HCT116 (cell line): ENCODE results near the gene CBFA2T3. TPM values are rescaled to one million over a fixed set of nuclear protein-coding genes. Genes with fewer than 3 reads are reported as not detected.

Experiments used
- ATAC-seq: fragments of 200-7000 bp; cut with Tn5 transposase; 2 replicates; pipeline ENCODE4 v1.9.1; 2020; ENCODE audit warnings: mild to moderate bottlenecking, moderate library complexity
- BruUV-seq: library from RNA; stranded (reverse); fragments of 400-500 nt; replicated peaks from 2 replicates; lab custom pipeline; 2021; lab: Mats Ljungman, UMichigan
- CTCF ChIA-PET: fragments of 300-600 bp; sonication (Branson Sonifier 250); formaldehyde crosslinking; loops from one replicate; lab custom pipeline; 2021; ENCODE audit warnings: antibody characterized with exemption; lab: Charles Lee
- POLR2A ChIA-PET: fragments of 300-600, 350-600 bp; sonication (Branson Sonifier 250); formaldehyde crosslinking; loops from one replicate; lab custom pipeline; 2021; ENCODE audit warnings: antibody characterized with exemption; lab: Charles Lee
- RAD21 ChIA-PET, 2 experiments: fragments of 300-600 bp; sonication (Branson Sonifier 250); formaldehyde crosslinking; loops; one replicate each; lab custom pipeline; 2023; ENCODE audit warnings: low total read pairs in 2 of 2; ENCODE audit not compliant: uncharacterized antibody in 2 of 2, unreplicated experiment in 2 of 2, low non-redundant PET in 1 of 2; lab: Charles Lee
- DNase-seq: peaks from one replicate; pipeline ENCODE4 v3.0.0-alpha.2; 2010; ENCODE audit warnings: low read depth, low spot score
- H2AFZ ChIP-seq: fragments of 200-600 bp; shearing (Covaris generic), sonication (generic); 2 replicates; pipeline ENCODE4 v1.6.1; 2017; ENCODE audit warnings: low read depth, mixed run types, mixed read lengths, antibody characterized with exemption, low read length; ENCODE audit not compliant: poor library complexity, severe bottlenecking
- H3K27ac ChIP-seq: 2 replicates; pipeline ENCODE4 v1.5.1; 2012; ENCODE audit warnings: low read depth, low read length
- H3K27me3 ChIP-seq: fragments of 200-600 bp; sonication (generic); 2 replicates; pipeline ENCODE4 v1.6.1; 2016; ENCODE audit warnings: mixed run types, low read length, mixed read lengths; ENCODE audit not compliant: insufficient read depth
- H3K36me3 ChIP-seq, 2 experiments: fragments of 200-500 bp in 1 of 2; fragments of 200-600 bp in 1 of 2; sonication (Bioruptor generic) in 1 of 2; sonication (generic) in 1 of 2; 2 replicates each; pipeline versions ENCODE4 v1.5.1 to v1.6.1; 2014 to 2016; ENCODE audit warnings: low read length in 2 of 2, inconsistent platforms in 1 of 2, mixed read lengths in 1 of 2, mixed run types in 1 of 2; ENCODE audit not compliant: insufficient read depth in 2 of 2, control insufficient read depth in 1 of 2
- H3K4me1 ChIP-seq, 2 experiments: fragments of 200-600 bp in 1 of 2; sonication (generic) in 1 of 2; 2 replicates each; pipeline versions ENCODE4 v1.5.1 to v1.6.1; 2012 to 2017; ENCODE audit warnings: low read length in 2 of 2, inconsistent platforms in 1 of 2, mild to moderate bottlenecking in 1 of 2, mixed read lengths in 1 of 2, mixed run types in 1 of 2, moderate library complexity in 1 of 2; ENCODE audit not compliant: insufficient read depth in 2 of 2, control insufficient read depth in 1 of 2
- H3K4me2 ChIP-seq: fragments of 200-600 bp; sonication (generic); 2 replicates; pipeline ENCODE4 v1.6.1; 2017; ENCODE audit warnings: mixed run types, low read length, mixed read lengths
- H3K4me3 ChIP-seq, 2 experiments: fragments of 200-600 bp in 1 of 2; sonication (generic) in 1 of 2; replicated peaks in 1 of 2; 2 replicates each; pipeline ENCODE4 v1.5.1; 2011 to 2016; ENCODE audit warnings: low read length in 2 of 2, control low read depth in 1 of 2, low read depth in 1 of 2, mild to moderate bottlenecking in 1 of 2, mixed read lengths in 1 of 2, mixed run types in 1 of 2
- H3K79me2 ChIP-seq: fragments of 200-600 bp; sonication (generic); 2 replicates; pipeline ENCODE4 v1.6.1; 2017; ENCODE audit warnings: mild to moderate bottlenecking, mixed run types, low read length, moderate library complexity, mixed read lengths; ENCODE audit not compliant: insufficient read depth
- H3K9ac ChIP-seq: fragments of 200-600 bp; sonication (generic); 2 replicates; pipeline ENCODE4 v1.6.1; 2016; ENCODE audit warnings: low read length, mixed read lengths
- H3K9me2 ChIP-seq: fragments of 200-600 bp; sonication (generic), shearing (Covaris generic); 2 replicates; pipeline ENCODE4 v1.6.1; 2017; ENCODE audit warnings: mixed run types, mild to moderate bottlenecking, moderate library complexity; ENCODE audit not compliant: insufficient read depth
- H3K9me3 ChIP-seq, 2 experiments: fragments of 200-500 bp in 1 of 2; fragments of 200-600 bp in 1 of 2; sonication (Bioruptor generic) in 1 of 2; sonication (generic) in 1 of 2; 2 replicates each; pipeline ENCODE4 v1.6.1; 2014 to 2017; ENCODE audit warnings: low read length in 2 of 2, mixed read lengths in 2 of 2, inconsistent platforms in 1 of 2, low read depth in 1 of 2, mild to moderate bottlenecking in 1 of 2, mixed run types in 1 of 2, moderate library complexity in 1 of 2; ENCODE audit not compliant: control insufficient read depth in 1 of 2, insufficient read depth in 1 of 2
- H4K20me1 ChIP-seq: fragments of 200-600 bp; sonication (generic), shearing (Covaris generic); 2 replicates; pipeline ENCODE4 v1.6.1; 2017; ENCODE audit warnings: mixed run types, mild to moderate bottlenecking, moderate library complexity; ENCODE audit not compliant: insufficient read depth
- CTCF ChIP-seq, 3 experiments: fragments of 200-600 bp in 1 of 3; sonication (generic) in 1 of 3; IDR thresholded peaks in 2 of 3; conservative IDR thresholded peaks in 1 of 3; 2 replicates each; pipeline ENCODE4 v1.5.1; 2012 to 2017; ENCODE audit warnings: low read depth in 2 of 3, low read length in 2 of 3, antibody characterized with exemption in 1 of 3, borderline replicate concordance in 1 of 3, control low read depth in 1 of 3, mild to moderate bottlenecking in 1 of 3, mixed read lengths in 1 of 3, mixed run types in 1 of 3, moderate library complexity in 1 of 3; ENCODE audit not compliant: insufficient read depth in 1 of 3
- EGR1 ChIP-seq: IDR thresholded peaks from 2 replicates; pipeline ENCODE4 v1.6.1; 2012; ENCODE audit warnings: low read depth
- EZH2 ChIP-seq: fragments of 200-600 bp; sonication (generic); IDR thresholded peaks from 2 replicates; pipeline ENCODE4 v1.6.1; 2017; ENCODE audit warnings: antibody characterized with exemption, mixed run types
- EZH2phosphoT487 ChIP-seq: fragments of 200-600 bp; IDR thresholded peaks from 2 replicates; pipeline ENCODE4 v1.6.1; 2018; ENCODE audit warnings: antibody characterized with exemption, borderline replicate concordance
- ZFX ChIP-seq: fragments of 450-650 bp; IDR thresholded peaks from 2 replicates; pipeline ENCODE4 v1.6.1; 2017
- ZNF274 ChIP-seq: fragments of 200-500 bp; sonication (Bioruptor generic); IDR thresholded peaks from 2 replicates; pipeline ENCODE4 v1.6.1; 2014; ENCODE audit warnings: mild to moderate bottlenecking, low read depth, low read length, inconsistent platforms
- intact Hi-C: fragments of 100-400 bp; cut with micrococcal nuclease; formaldehyde crosslinking; loops from 2 replicates; pipeline ENCODE4 v1.10.0; 2022
- total RNA-seq: library from RNA; stranded (reverse); gene quantifications from one replicate; pipeline ENCODE4 v1.2.1, GENCODE V29; 2021; ENCODE audit not compliant: unreplicated experiment
- TF ChIP-seq, protein P1 (sequence below): IDR thresholded peaks from 2 replicates; pipeline ENCODE4 v1.6.1; 2012

CBFA2T3 gene
- total RNA-seq, 1 experiment from 2014 or later = 19.1 TPM

- H3K79me2 ChIP-seq = no peaks in the 10 kb centered on the region
- H3K4me2 ChIP-seq = no peak overlapping the region
- TF ChIP-seq, protein P1, sequence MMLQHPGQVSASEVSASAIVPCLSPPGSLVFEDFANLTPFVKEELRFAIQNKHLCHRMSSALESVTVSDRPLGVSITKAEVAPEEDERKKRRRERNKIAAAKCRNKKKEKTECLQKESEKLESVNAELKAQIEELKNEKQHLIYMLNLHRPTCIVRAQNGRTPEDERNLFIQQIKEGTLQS = no peak
- no peak for TF ChIP-seq ZNF274
- TF ChIP-seq EZH2phosphoT487 = no peak
- no peak for TF ChIP-seq EGR1
- TF ChIP-seq EZH2 = no peak
- no peak for TF ChIP-seq ZFX
- TF ChIP-seq CTCF (IDR thresholded peaks at IDR 0.05 in 2 of 3, conservative IDR thresholded peaks at IDR 0.05 in 1 of 3; ENCODE audit: borderline replicate concordance in 1 of 3, insufficient read depth in 1 of 3, low read depth in 2 of 3, low read length in 2 of 3) = no peak
- ATAC-seq = no peak
- no peaks in the 10 kb centered on the region for H3K36me3 ChIP-seq
- POLR2A ChIA-PET = no interaction called here
- RAD21 ChIA-PET = no interaction called here
- no peak overlapping the region for H3K9ac ChIP-seq
- H2AFZ ChIP-seq = no peak overlapping the region
- BruUV-seq = no TSS peak
- intact Hi-C loops = no loop called here
- DNase-seq = no peak
- H3K27ac ChIP-seq = no peak overlapping the region
- CTCF ChIA-PET = no interaction called here
- H3K4me3 ChIP-seq = no peak overlapping the region
- H3K4me1 ChIP-seq = no peaks in the 10 kb centered on the region
- H3K9me3 ChIP-seq = no peaks in the 10 kb centered on the region
- no peaks in the 10 kb centered on the region for H3K9me2 ChIP-seq
- peaks cover 6% of the 10 kb centered on the region; the same call in 1 of the 2 replicates for H3K27me3 ChIP-seq
- no peaks in the 10 kb centered on the region for H4K20me1 ChIP-seq
These were observed 9.0 kb downstream of the CBFA2T3 start for GRCh38 chr16:88967830-88968588.
